Activated T-cell treated with anti-CD3 and anti-CD28 coated beads, Interleukin-2, amount 50 U/mL, for 24 hours (primary cell): ENCODE data around the gene TEAD1.
"Not testable (repeated sequence)": the region's sequence is repeated elsewhere in the genome, so short reads cannot be mapped to it uniquely, and the experiment has no call there.

Experiments
- DNase-seq: peaks from one replicate; pipeline ENCODE4 v3.0.0-alpha.2; 2020
- H3K27ac Mint-ChIP-seq: 2 replicates; pipeline ENCODE4 v1.8.0; 2020; ENCODE audit warnings: mild to moderate bottlenecking, mixed read lengths
- H3K27me3 Mint-ChIP-seq: 2 replicates; pipeline ENCODE4 v1.8.0; 2020; ENCODE audit warnings: mixed read lengths
- H3K36me3 Mint-ChIP-seq: 2 replicates; pipeline ENCODE4 v1.8.0; 2020; ENCODE audit warnings: low read depth, mixed read lengths
- H3K4me1 Mint-ChIP-seq: 2 replicates; pipeline ENCODE4 v1.8.0; 2020; ENCODE audit warnings: low read depth, mixed read lengths
- H3K4me3 Mint-ChIP-seq: 2 replicates; pipeline ENCODE4 v1.8.0; 2020; ENCODE audit warnings: mild to moderate bottlenecking, moderate library complexity, mixed read lengths
- H3K9me3 Mint-ChIP-seq: 2 replicates; pipeline ENCODE4 v1.8.0; 2020; ENCODE audit warnings: mixed read lengths

The TEAD1 gene

DNA sequence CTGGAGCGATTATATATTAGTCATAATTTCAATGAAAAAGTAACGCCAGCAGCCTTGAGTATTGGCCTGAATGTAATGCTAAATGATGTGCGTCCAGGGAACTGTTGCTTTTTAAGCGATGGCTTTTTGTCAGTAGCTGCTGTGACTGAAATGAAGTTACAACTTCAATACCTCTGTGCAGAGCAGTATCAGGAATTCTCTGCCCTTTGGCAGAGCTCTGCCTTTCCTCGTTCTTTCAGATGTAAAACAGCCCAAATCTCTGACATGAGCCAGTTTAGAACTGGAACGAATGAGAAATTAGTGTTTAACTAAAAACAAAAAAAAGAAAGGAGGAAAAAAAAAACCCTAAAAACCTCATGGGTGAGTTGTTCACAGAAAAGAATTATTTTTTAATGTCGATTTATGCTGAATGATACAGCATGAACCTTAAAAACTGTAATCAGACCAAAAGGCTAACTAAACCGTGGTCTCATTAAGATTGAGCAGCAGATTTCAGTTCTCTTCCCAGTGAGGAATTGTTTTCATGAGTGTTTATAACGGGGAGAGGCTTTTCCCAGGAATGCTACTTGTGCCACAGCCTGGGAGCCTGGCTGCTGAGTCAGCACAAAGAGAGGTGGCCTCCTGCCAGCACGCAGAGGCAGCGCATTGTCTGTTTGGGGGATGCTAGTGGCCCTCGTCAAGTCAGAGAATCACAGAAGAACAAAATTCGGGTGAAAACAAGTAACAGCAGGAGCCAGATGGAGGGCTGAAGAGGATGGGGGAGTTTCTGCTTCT is 188.7 kb downstream of the TEAD1 start:
- no peak overlapping the region for H3K27ac Mint-ChIP-seq
- H3K4me1 Mint-ChIP-seq, result peaks cover 7% of the 10 kb centered on the region
- no peaks in the 10 kb centered on the region for H3K9me3 Mint-ChIP-seq
- peaks cover 63% of the 10 kb centered on the region for H3K27me3 Mint-ChIP-seq
- H3K4me3 Mint-ChIP-seq, result no peak overlapping the region
- DNase-seq, result no peak
- H3K36me3 Mint-ChIP-seq, result no peaks in the 10 kb centered on the region

DNA sequence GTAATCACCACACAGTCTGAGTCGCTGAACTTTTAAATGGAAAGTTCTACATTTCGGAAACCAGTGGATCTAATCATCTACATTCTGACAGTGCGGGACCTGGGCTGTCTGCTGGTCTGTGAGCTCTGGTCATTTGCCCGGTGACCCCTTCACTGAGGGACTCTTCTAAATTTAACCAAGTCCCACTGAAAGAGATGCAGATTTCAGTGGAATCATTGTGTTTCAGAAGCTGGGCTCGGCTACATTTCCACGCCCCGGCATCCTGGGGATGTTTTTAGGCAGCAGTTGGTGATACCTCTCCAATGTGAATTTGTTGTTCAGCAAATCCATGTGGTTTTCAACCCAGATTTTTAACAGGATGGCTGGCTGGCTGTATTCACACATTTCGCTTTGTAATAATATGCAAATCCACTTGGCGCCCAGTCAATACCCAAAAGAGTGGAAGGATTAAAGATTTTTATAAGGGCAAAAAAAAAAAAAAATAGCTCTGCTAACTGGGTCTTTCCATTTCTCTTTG is 189.4 kb downstream of the TEAD1 start:
- Mint-ChIP-seq H3K4me1 (peaks cover 7% of the 10 kb centered on the region), H3K36me3 (no peaks in the 10 kb centered on the region), H3K4me3 (no peak overlapping the region), H3K27me3 (peaks cover 65% of the 10 kb centered on the region), H3K9me3 (no peaks in the 10 kb centered on the region), H3K27ac (no peak overlapping the region)
- no peak for DNase-seq

DNA sequence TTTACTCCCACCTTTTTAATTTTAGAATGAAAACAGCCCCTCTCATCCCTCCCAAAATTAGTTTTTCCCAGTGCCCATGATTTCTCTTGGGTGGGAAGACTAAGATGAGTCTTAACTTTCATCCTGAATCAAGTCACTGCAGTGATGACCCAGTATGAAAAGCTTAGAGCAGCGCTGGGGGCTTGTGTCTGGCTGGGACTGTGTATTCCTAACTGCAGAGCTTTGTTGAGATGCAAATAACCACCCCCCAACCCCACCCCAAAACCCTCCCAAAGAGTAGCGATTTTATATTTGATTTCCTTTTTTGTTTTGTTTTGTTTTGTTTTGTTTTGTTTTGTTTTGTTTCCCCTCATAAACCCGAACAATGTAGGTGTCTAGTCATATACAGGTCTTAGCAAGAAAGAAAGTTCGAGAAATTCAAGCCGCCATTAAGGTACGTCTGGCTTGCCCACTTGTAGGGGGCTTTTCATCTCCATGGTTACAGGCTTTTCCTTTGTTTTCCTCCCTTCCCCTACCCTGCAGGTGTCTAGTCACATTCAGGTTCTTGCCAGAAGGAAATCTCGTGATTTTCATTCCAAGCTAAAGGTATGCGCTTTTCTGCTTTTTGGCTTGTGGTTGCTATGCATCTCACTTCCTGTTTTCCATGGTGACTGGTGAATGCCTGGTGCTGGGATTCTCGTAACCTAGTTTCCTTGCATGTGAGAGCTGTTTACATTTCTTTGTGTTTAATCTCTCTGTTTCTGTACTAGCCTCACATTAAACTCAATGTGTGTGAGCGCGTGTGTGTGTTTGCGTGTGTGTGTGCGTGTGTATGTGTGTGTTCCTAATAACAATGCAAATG is 190.3 kb downstream of the TEAD1 start:
- no peaks in the 10 kb centered on the region for H3K36me3 Mint-ChIP-seq
- peaks cover 7% of the 10 kb centered on the region for H3K4me1 Mint-ChIP-seq
- no peak overlapping the region for H3K27ac Mint-ChIP-seq
- DNase-seq, result no peak
- H3K9me3 Mint-ChIP-seq, result no peaks in the 10 kb centered on the region
- peaks cover 69% of the 10 kb centered on the region for H3K27me3 Mint-ChIP-seq
- H3K4me3 Mint-ChIP-seq, result no peak overlapping the region

DNA sequence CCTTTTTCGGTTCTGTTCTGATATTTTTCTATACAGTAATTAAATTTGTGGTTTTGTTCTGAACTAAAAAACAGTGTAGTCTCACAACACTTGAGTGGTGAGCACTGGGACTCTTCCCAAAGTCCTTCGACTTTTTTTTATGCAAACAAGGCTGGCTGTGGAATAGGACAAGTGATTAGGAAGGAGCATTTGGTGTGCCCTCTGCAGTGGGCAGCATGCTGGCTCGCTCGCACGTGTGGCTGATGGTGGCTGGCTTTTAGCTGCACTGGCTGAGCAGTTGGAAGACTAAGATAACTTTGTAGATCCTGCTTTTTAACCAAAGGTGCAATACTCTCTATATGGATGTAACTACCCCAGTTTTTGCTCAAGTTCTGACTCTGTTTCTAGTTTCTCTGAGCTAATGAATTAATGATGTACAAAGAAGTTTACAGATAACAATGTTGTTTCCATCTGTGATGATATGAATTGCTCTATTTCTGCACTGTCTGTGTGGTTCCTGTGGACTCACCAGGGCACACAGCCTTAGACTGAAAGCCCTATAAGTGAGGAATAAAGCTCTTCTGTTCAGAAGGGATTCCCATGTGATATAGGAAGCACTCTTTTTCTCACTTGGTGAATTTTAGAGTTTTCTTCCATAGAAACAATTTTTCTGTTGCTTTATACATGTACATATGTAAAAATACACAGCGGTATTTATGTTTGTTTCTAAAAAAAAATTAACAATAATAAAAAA is 191.8 kb downstream of the TEAD1 start:
- Mint-ChIP-seq H3K36me3 (no peaks in the 10 kb centered on the region), H3K27ac (no peak overlapping the region), H3K27me3 (peaks cover 67% of the 10 kb centered on the region), H3K4me1 (peaks cover 7% of the 10 kb centered on the region), H3K4me3 (no peak overlapping the region), H3K9me3 (no peaks in the 10 kb centered on the region)
- no peak for DNase-seq

DNA sequence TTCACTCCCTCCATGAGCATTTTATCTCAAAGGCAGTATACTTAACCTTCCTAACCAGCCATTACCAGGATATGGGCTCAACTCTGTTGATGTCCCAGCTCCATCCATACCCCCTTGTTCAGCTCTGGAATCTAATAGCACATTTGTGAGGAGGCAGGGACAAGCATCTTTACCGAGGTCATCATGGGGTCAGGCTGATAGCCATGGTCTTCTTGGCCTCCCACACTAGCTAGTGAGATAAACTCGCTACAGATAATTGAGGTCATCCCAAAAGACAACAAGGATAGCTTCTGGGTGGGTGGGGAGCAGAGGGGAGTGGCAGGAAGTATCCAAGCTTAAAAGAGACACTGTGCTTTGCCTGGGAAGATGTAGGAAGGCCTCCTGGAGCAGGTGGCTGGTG is 193.3 kb downstream of the TEAD1 start:
- DNase-seq, result no peak
- Mint-ChIP-seq H3K9me3 (no peaks in the 10 kb centered on the region), H3K27ac (no peak overlapping the region), H3K4me3 (no peak overlapping the region), H3K4me1 (peaks cover 7% of the 10 kb centered on the region), H3K27me3 (peaks cover 55% of the 10 kb centered on the region), H3K36me3 (no peaks in the 10 kb centered on the region)

DNA sequence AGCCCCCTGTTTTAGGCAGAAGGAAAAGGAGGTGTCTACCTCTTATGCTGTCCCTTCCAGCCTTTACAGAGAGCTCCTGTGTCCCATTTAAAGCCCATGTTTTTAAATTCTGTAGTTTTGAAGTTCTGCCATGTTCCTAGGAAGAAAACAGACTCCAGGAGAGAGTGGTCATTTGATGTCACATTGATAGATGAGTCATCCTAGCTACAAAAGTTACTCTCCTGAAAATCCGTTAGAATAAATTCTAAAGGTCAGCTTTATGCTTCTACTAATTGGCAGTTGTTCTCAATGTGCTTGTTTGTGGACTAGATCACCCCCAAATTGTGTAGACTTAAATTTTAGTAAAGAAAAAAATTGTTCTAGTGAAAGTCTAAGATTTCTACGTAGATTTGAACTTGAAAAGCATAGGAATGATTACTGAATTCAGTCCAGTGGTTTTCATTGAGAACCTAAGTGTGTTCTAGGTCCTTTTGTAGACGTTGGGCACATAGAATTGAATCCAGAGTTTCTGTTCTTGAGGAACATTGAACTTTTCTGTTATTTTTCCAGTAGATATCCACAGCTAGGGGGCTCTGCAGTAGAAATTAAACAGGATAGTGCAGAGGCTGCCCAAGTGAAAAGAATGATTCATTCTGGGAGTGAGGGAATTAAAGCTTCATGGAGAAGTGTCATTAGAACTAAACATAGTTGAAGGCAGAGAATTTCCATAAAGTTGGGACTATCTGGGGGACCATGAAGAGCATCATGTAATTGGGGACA is 194.3 kb downstream of the TEAD1 start:
- Mint-ChIP-seq H3K27ac (no peak overlapping the region), H3K36me3 (no peaks in the 10 kb centered on the region), H3K4me3 (no peak overlapping the region), H3K27me3 (peaks cover 45% of the 10 kb centered on the region), H3K9me3 (no peaks in the 10 kb centered on the region), H3K4me1 (peaks cover 7% of the 10 kb centered on the region)
- no peak for DNase-seq

DNA sequence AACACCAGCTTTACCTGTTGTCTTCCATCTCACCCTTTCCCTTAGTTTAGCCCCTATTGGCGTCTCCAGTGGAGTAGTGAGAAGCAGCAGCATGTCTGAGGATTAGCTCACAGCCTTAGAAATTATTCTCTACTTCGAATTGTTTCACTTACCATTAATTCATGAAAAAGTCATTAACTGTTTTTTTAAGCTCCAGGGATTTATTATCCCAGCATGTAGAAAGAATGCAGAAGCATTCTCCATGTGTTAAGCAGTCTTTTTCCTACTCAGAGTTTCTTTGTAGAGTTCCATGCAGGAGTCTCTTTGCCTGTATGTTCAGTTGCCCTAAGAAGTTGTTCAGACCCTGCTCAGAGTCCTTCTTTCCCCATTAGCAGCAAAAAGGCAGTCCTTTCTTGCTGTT is 197.0 kb downstream of the TEAD1 start:
- no peaks in the 10 kb centered on the region for H3K36me3 Mint-ChIP-seq
- H3K27me3 Mint-ChIP-seq, result peaks cover 37% of the 10 kb centered on the region
- H3K4me3 Mint-ChIP-seq, result no peak overlapping the region
- H3K9me3 Mint-ChIP-seq, result no peaks in the 10 kb centered on the region
- H3K4me1 Mint-ChIP-seq, result no peaks in the 10 kb centered on the region
- H3K27ac Mint-ChIP-seq, result no peak overlapping the region
- DNase-seq, result no peak

DNA sequence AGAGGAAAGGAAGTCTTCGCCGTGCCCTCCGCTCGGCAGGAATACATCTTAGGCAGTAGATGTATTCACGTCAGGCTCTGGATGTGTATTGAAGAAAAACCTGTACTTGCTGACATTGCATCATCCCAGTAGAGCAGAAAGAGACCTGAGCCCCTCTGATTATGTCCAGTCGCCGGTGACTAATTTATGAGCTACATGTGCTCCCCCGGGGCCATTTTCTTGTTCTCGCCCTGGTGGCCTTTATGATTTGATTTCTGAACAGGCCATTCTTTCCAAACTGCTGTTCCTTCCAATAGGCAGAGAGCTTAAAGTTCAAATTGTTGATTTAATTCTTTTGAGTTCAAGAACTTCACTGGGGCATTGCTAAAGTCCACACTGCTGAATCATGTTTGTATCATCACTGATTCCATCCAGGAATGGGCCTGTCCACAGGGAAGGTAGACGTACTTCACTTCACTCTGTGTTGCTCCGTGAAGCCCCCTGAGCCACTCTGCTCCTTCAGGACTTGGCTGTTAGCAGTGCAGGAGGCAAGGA is 197.6 kb downstream of the TEAD1 start:
- no peak overlapping the region for H3K27ac Mint-ChIP-seq
- H3K36me3 Mint-ChIP-seq, result no peaks in the 10 kb centered on the region
- H3K4me1 Mint-ChIP-seq, result no peaks in the 10 kb centered on the region
- peaks cover 40% of the 10 kb centered on the region for H3K27me3 Mint-ChIP-seq
- no peak overlapping the region for H3K4me3 Mint-ChIP-seq
- no peaks in the 10 kb centered on the region for H3K9me3 Mint-ChIP-seq
- no peak for DNase-seq

DNA sequence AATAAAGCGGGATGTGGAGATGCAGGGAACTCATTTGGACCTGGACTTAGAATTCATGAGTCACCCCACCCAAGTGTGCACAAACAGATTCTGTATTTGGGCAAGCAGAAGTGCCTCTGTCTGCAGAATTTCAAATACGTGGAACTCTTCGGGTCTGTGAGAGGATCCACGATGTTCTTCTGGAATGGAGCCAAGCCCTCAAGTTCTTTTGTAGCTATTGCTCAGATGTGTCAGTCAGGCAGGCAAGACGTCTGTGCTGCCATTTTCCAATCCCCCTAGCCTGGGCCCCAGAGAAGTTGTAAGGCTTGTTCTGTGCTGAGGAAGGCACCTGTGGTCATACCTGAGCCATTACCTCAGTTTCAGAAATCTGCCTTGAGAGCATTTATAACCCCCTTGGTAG is 202.1 kb downstream of the TEAD1 start:
- H3K27me3 Mint-ChIP-seq, result peaks cover 22% of the 10 kb centered on the region
- no peaks in the 10 kb centered on the region for H3K36me3 Mint-ChIP-seq
- DNase-seq, result no peak
- no peak overlapping the region for H3K27ac Mint-ChIP-seq
- H3K9me3 Mint-ChIP-seq, result no peaks in the 10 kb centered on the region
- H3K4me1 Mint-ChIP-seq, result no peaks in the 10 kb centered on the region
- no peak overlapping the region for H3K4me3 Mint-ChIP-seq

DNA sequence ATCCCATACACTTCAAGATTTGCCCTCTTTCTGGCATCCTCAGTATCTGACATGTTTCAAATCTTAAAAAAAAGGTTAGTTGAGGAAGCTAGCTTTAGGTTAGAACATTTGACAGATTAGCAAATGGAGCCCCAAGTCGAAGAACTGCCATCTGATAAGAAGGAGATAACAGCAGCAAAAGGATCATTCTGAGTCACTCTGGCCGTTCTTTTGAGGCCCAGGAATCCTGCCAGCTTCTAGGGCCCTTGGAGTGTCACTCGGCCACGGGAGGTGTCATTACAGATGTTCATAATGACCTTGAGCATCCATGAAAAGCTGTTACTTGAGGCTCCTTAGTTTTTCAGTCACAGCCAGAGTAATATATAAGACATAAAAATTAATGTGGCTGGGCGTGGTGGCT is 202.8 kb downstream of the TEAD1 start:
- H3K4me1 Mint-ChIP-seq, result no peaks in the 10 kb centered on the region
- DNase-seq, result no peak
- H3K27ac Mint-ChIP-seq, result no peak overlapping the region
- peaks cover 22% of the 10 kb centered on the region for H3K27me3 Mint-ChIP-seq
- H3K36me3 Mint-ChIP-seq, result no peaks in the 10 kb centered on the region
- no peak overlapping the region for H3K4me3 Mint-ChIP-seq
- H3K9me3 Mint-ChIP-seq, result no peaks in the 10 kb centered on the region

DNA sequence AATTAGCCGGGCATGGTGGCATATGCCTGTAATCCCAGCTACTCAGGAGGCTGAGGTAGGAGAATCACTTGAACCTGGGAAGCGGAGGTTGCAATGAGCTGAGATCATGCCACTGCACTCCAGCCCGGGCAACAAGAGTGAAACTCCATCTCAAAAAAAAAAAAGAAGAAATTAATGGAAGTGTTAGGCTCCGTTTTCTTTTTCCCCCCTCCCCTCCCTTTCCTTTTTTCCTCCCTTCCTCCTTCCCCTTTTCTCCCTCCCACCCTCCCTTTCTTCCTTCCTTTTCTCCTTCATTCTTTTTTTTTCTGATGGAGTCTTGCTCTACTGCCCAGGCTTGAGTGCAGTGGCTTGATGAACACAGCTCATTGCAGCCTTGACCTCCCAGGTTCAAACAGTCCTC is 203.3 kb downstream of the TEAD1 start:
- H3K27me3 Mint-ChIP-seq, result peaks cover 22% of the 10 kb centered on the region
- not testable (repeated sequence) for H3K9me3 Mint-ChIP-seq, H3K27ac Mint-ChIP-seq, DNase-seq, H3K4me3 Mint-ChIP-seq, H3K4me1 Mint-ChIP-seq, H3K36me3 Mint-ChIP-seq

DNA sequence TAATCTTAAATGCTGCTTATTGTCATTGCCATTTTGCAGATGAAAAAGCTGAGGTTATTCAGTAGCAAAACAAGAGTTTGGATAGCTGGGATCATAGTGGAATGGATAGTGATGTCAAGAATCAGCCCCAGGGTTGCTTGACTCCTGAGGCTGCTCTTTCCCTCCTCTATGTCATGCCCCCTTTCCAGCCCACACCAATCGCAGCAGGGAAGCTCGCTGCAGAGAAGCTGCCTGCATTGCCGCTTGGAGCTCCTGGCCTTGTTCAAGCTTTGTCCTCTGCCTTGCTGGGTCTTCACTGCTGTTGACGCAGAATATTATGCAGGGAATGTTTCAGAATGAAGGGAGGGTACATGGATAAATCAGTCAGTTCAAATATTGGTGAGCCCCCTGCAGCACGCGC is 206.1 kb downstream of the TEAD1 start:
- Mint-ChIP-seq H3K4me3 (no peak overlapping the region), H3K9me3 (no peaks in the 10 kb centered on the region), H3K27ac (no peak overlapping the region), H3K36me3 (no peaks in the 10 kb centered on the region), H3K27me3 (peaks cover 12% of the 10 kb centered on the region), H3K4me1 (no peaks in the 10 kb centered on the region)
- DNase-seq, result no peak

DNA sequence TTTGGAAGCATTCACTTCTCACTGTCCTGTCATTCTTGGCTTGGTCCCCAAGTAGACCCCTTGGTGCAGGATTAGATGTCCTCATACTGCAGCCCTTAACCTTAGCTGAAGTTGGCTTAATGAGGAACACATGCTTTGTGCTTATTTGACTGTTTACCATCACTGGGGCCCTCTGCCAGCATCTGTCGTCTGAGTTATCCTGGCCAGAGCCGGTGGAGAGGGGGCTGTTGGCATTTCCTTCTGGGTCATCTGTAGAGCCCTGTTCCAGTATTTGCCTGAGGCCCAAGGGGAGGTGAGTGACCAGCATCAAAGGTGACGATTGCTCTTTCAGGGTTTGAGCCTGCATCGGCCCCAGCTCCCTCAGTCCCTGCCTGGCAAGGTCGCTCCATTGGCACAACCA is 208.4 kb downstream of the TEAD1 start:
- no peak for DNase-seq
- no peaks in the 10 kb centered on the region for H3K36me3 Mint-ChIP-seq
- no peak overlapping the region for H3K27ac Mint-ChIP-seq

More for the DNA sequence above, 208.4 kb downstream of the TEAD1 start:
- Mint-ChIP-seq H3K9me3 (no peaks in the 10 kb centered on the region), H3K27me3 (no peaks in the 10 kb centered on the region), H3K4me3 (no peak overlapping the region), H3K4me1 (no peaks in the 10 kb centered on the region)
